OCI-LY7 (cell line): ENCODE measurements around the gene ZBP1. TPM values are rescaled to one million over a fixed set of nuclear protein-coding genes. Genes with fewer than 3 reads are reported as not detected.

Experiments
- BruUV-seq: library from RNA; stranded (reverse); fragments of 400-500 nt; replicated peaks from 2 replicates; lab custom pipeline; 2021; lab: Mats Ljungman, UMichigan
- CTCF ChIA-PET: fragments of 300-600 bp; sonication (Branson Sonifier 250); formaldehyde crosslinking; loops from one replicate; lab custom pipeline; 2022; ENCODE audit warnings: antibody characterized with exemption; ENCODE audit not compliant: unreplicated experiment; lab: Charles Lee
- POLR2A ChIA-PET: fragments of 300-600 bp; sonication (Branson Sonifier 250); formaldehyde crosslinking; loops from one replicate; lab custom pipeline; 2022; ENCODE audit warnings: antibody characterized with exemption; lab: Charles Lee
- DNase-seq: peaks from one replicate; pipeline ENCODE4 v3.0.0-alpha.2; 2015; ENCODE audit warnings: low spot score
- H2AFZ ChIP-seq: fragments of 200-600 bp; sonication (generic), shearing (Covaris generic); 2 replicates; pipeline ENCODE4 v1.6.1; 2014; ENCODE audit warnings: mild to moderate bottlenecking, antibody characterized with exemption, low read length, moderate library complexity
- H3K27ac ChIP-seq: fragments of 200-600 bp; sonication (generic); 2 replicates; pipeline ENCODE4 v1.5.1; 2014; ENCODE audit warnings: mixed run types, low read depth, mild to moderate bottlenecking, moderate library complexity, low read length, inconsistent platforms; ENCODE audit not compliant: poor library complexity, severe bottlenecking
- H3K36me3 ChIP-seq: fragments of 200-600 bp; sonication (generic); 2 replicates; pipeline ENCODE4 v1.6.1; 2014; ENCODE audit warnings: mild to moderate bottlenecking, antibody characterized with exemption, low read length, moderate library complexity, mixed read lengths; ENCODE audit not compliant: insufficient read depth
- H3K4me1 ChIP-seq: fragments of 200-600 bp; sonication (generic); 2 replicates; pipeline ENCODE4 v1.5.1; 2014; ENCODE audit warnings: mild to moderate bottlenecking, low read length; ENCODE audit not compliant: insufficient read depth, poor library complexity, severe bottlenecking
- H3K4me2 ChIP-seq: fragments of 200-600 bp; sonication (generic); 2 replicates; pipeline ENCODE4 v1.6.1; 2014; ENCODE audit warnings: mild to moderate bottlenecking, low read length
- H3K4me3 ChIP-seq: fragments of 200-600 bp; sonication (generic); 2 replicates; pipeline ENCODE4 v1.5.1; 2014; ENCODE audit warnings: mild to moderate bottlenecking, low read depth, low read length; ENCODE audit not compliant: poor library complexity, severe bottlenecking
- H3K79me2 ChIP-seq: fragments of 200-600 bp; sonication (generic); 2 replicates; pipeline ENCODE4 v1.6.1; 2016; ENCODE audit warnings: low read depth, mild to moderate bottlenecking, low read length, moderate library complexity, mixed read lengths; ENCODE audit not compliant: insufficient read depth
- H3K9me2 ChIP-seq: fragments of 200-600 bp; sonication (generic); 2 replicates; pipeline ENCODE4 v1.6.1; 2016; ENCODE audit warnings: mild to moderate bottlenecking, low read length, mixed read lengths; ENCODE audit not compliant: insufficient read depth
- H3K9me3 ChIP-seq: fragments of 200-600 bp; sonication (generic); 2 replicates; pipeline ENCODE4 v1.6.1; 2014; ENCODE audit warnings: mild to moderate bottlenecking, mixed run types, low read length, mixed read lengths
- H4K20me1 ChIP-seq: fragments of 200-600 bp; sonication (generic); 2 replicates; pipeline ENCODE4 v1.6.1; 2014; ENCODE audit warnings: mild to moderate bottlenecking, antibody characterized with exemption, low read length, moderate library complexity, mixed read lengths; ENCODE audit not compliant: insufficient read depth
- EZH2phosphoT487 ChIP-seq: fragments of 200-600 bp; sonication (generic); IDR thresholded peaks from 2 replicates; pipeline ENCODE4 v1.6.1; 2018; ENCODE audit warnings: low read depth, borderline replicate concordance, mild to moderate bottlenecking, mixed run types, antibody characterized with exemption, low read length, moderate library complexity, mixed read lengths
- intact Hi-C: fragments of 100-400 bp; cut with micrococcal nuclease; formaldehyde crosslinking; loops from one replicate; pipeline ENCODE4 v1.10.0; 2022; ENCODE audit not compliant: unreplicated experiment
- total RNA-seq, 2 experiments: library from RNA; depleted of rRNA in 1 of 2; stranded (reverse); fragments of >200 nt in 1 of 2; shearing (Covaris generic) in 1 of 2; gene quantifications; 2 replicates each; pipeline ENCODE4 v1.2.3, GENCODE V29; 2014 to 2022
- TF ChIP-seq, protein P1 (sequence below): fragments of 200-600 bp; sonication (generic); conservative IDR thresholded peaks from 2 replicates; pipeline ENCODE4 v1.5.1; 2014; ENCODE audit warnings: mild to moderate bottlenecking, antibody characterized with exemption, low read length, moderate library complexity, mixed read lengths

The ZBP1 gene
- total RNA-seq, 2 experiments from 2014 or later = 1.5 to 3.7 TPM

GRCh38 chr20:57614490-57615444 is 5.5 kb downstream of the ZBP1 start:
- ChIA-PET POLR2A (interaction anchor here (1.8 kb wide), 1 partner anchor 13 kb away, joined by 4 read pairs; no protein-coding TSS in a partner anchor), CTCF (no interaction called here)
- H3K36me3 ChIP-seq = no peaks in the 10 kb centered on the region
- DNase-seq = no peak
- H3K4me3 ChIP-seq = no peak overlapping the region
- H3K79me2 ChIP-seq = no peaks in the 10 kb centered on the region
- no peak for TF ChIP-seq EZH2phosphoT487
- TF ChIP-seq, protein P1, sequence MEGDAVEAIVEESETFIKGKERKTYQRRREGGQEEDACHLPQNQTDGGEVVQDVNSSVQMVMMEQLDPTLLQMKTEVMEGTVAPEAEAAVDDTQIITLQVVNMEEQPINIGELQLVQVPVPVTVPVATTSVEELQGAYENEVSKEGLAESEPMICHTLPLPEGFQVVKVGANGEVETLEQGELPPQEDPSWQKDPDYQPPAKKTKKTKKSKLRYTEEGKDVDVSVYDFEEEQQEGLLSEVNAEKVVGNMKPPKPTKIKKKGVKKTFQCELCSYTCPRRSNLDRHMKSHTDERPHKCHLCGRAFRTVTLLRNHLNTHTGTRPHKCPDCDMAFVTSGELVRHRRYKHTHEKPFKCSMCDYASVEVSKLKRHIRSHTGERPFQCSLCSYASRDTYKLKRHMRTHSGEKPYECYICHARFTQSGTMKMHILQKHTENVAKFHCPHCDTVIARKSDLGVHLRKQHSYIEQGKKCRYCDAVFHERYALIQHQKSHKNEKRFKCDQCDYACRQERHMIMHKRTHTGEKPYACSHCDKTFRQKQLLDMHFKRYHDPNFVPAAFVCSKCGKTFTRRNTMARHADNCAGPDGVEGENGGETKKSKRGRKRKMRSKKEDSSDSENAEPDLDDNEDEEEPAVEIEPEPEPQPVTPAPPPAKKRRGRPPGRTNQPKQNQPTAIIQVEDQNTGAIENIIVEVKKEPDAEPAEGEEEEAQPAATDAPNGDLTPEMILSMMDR = no peak
- no peaks in the 10 kb centered on the region for H3K9me2 ChIP-seq
- H4K20me1 ChIP-seq = no peaks in the 10 kb centered on the region; the same call in 1 of the 2 replicates
- H3K27ac ChIP-seq = no peak overlapping the region
- no TSS peak for BruUV-seq
- H3K4me1 ChIP-seq = peaks cover 28% of the 10 kb centered on the region
- intact Hi-C loops = no loop called here
- no peak overlapping the region for H3K4me2 ChIP-seq
- no peak overlapping the region for H2AFZ ChIP-seq
- H3K9me3 ChIP-seq = no peaks in the 10 kb centered on the region

DNA sequence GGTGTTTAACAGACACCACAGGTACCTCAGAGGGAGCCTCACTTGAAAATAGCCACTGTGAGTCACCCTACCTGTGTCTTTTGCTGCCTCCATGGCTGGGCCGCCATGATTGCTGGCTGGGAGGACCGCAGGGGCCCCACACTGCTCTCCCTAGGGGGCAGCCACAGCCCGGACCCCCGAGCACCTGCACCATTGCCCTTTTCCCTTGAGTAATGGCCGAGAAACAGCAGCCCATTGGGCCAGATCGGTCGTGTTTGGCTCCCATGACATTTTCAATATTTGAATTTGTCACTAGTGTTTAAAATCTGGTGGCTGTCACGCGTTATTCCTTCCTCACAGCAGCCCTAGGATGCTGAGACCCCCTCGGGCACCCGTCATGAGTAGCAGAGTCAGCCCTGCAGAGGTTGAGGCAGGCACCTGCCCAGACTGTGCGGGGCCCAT is 6.7 kb downstream of the ZBP1 start:
- H3K36me3 ChIP-seq = no peaks in the 10 kb centered on the region
- H3K4me3 ChIP-seq = no peak overlapping the region
- no peaks in the 10 kb centered on the region for H3K9me3 ChIP-seq
- H3K27ac ChIP-seq = no peak overlapping the region
- no peaks in the 10 kb centered on the region; the same call in 1 of the 2 replicates for H4K20me1 ChIP-seq
- no peak for DNase-seq
- no peaks in the 10 kb centered on the region for H3K9me2 ChIP-seq
- POLR2A ChIA-PET = interaction anchor here (1.8 kb wide), 1 partner anchor 12 kb away, joined by 4 read pairs; no protein-coding TSS in a partner anchor
- peaks cover 22% of the 10 kb centered on the region for H3K4me1 ChIP-seq
- BruUV-seq = no TSS peak
- H3K79me2 ChIP-seq = no peaks in the 10 kb centered on the region
- TF ChIP-seq, protein P1 = no peak
- no peak overlapping the region for H2AFZ ChIP-seq
- intact Hi-C loops = no loop called here
- no peak overlapping the region for H3K4me2 ChIP-seq
- CTCF ChIA-PET = no interaction called here
